HFF-Myc (cell line): ENCODE results near the gene GOT1.

Experiments used
- DNase-seq: peaks from one replicate; pipeline ENCODE4 v3.0.0-alpha.2; 2011; ENCODE audit warnings: low read depth; ENCODE audit errors: extremely low read depth
- H3K4me3 ChIP-seq: replicated peaks from 2 replicates; pipeline ENCODE4 v1.5.1; 2011; ENCODE audit warnings: low read depth, mild to moderate bottlenecking, control low read depth, low read length
- TF ChIP-seq, protein P1 (sequence below): IDR thresholded peaks from 2 replicates; pipeline ENCODE4 v1.5.1; 2012; ENCODE audit warnings: mild to moderate bottlenecking, low read depth, low read length, control low read depth; ENCODE audit errors: missing control alignments

GOT1 gene

DNA sequence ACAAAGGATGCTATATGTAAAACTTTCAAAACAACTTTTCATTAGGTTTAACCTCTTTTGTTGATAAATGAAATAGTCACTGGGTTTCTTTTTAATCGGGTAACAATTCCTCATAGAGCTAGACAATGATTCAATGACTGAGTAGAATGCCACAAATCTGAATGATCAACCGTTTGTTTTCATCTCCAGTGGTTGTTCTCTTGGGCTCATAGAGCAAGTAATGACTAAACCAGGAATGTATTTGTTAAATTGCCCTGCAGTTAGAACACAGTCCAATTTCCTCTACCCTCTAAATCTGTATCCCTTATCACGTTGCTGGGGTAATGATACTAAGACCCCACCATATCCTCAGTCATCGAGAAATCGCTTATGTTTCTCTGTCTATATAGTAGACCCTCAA is 61.3 kb downstream of the GOT1 start:
- TF ChIP-seq, protein P1, sequence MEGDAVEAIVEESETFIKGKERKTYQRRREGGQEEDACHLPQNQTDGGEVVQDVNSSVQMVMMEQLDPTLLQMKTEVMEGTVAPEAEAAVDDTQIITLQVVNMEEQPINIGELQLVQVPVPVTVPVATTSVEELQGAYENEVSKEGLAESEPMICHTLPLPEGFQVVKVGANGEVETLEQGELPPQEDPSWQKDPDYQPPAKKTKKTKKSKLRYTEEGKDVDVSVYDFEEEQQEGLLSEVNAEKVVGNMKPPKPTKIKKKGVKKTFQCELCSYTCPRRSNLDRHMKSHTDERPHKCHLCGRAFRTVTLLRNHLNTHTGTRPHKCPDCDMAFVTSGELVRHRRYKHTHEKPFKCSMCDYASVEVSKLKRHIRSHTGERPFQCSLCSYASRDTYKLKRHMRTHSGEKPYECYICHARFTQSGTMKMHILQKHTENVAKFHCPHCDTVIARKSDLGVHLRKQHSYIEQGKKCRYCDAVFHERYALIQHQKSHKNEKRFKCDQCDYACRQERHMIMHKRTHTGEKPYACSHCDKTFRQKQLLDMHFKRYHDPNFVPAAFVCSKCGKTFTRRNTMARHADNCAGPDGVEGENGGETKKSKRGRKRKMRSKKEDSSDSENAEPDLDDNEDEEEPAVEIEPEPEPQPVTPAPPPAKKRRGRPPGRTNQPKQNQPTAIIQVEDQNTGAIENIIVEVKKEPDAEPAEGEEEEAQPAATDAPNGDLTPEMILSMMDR, result no peak
- no peak for DNase-seq
- no peak overlapping the region for H3K4me3 ChIP-seq

DNA sequence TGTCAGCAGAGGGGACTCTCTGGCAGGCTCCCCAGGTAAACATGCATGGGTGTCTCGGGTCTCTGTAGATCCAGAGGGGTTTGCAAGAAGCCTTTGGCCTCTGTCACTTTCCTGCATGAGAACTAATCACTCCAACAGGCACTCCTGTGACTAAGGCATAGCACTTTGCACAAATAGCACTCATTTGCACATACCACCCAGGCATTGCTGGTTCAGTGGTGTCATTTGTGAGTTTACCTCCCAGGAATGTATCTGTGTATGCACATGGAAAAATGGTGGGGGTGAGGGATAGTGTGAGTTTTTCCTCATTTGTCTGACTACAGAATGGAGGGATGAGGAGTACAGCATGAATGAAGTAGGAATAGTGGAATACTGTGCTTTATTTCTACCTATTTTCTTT is 61.8 kb downstream of the GOT1 start:
- H3K4me3 ChIP-seq, result no peak overlapping the region
- no peak for DNase-seq
- TF ChIP-seq, protein P1, result no peak

DNA sequence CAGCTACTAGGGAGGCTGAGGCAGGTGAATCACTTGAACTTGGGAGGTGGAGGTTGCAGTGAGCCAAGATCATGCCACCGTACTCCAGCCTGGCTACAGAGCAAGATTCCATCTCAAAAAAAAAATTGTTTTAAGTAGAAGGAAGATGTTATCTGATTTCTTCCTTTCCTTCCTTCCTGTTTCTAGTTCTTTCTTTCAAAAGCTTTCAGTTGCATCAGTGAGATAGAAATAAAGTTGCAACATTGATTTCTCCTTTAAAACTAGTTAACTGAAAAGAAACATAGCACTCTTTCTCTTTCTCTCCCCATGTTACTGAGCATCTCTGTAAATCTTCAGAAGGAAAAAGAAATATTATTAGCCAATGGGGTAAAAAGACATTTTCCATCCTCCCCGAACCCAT is 63.8 kb downstream of the GOT1 start:
- TF ChIP-seq, protein P1, result no peak
- DNase-seq, result no peak

DNA sequence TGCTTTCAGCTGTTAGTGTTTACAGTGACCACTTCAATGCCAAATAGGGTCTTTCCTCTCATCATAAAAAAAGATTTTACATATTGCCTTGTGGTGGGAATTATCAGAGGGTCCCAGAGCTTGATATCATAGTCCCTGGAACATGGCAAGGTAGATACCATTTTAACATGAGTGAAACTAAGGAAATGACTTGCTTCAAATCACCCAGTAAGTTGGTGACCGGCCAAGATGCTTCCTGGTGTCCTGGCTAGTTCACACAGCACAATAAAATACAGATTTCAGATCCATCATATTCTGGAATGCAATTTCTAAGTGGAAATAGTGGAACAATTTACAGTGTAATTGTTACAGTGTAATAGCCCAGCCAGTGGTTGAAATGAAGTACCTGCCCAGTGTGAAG is 64.7 kb downstream of the GOT1 start:
- no peak for DNase-seq
- TF ChIP-seq, protein P1, result no peak
- H3K4me3 ChIP-seq, result no peak overlapping the region

More for the DNA sequence above, 63.8 kb downstream of the GOT1 start:
- H3K4me3 ChIP-seq, result no peak overlapping the region

DNA sequence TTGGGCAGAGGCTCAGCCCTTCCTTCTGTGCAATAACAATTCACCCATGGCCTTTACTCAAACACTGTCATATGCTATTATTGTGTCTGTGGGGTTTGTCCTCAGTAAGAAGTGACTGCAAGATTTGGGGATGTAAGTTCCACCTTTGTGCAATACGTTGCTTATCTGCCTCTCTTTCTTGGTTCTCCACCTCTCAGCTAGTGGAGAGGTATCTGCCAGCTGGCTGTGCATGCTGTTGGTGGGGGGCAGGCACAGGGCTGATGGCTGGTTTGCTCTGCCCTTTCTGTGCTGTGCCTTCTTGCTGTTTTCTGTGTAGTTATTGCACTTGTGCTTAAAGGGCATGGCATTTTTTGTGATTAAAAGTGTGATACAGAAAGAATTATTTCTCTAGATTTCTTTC is 65.1 kb downstream of the GOT1 start:
- TF ChIP-seq, protein P1, result no peak
- no peak for DNase-seq
- no peak overlapping the region for H3K4me3 ChIP-seq

DNA sequence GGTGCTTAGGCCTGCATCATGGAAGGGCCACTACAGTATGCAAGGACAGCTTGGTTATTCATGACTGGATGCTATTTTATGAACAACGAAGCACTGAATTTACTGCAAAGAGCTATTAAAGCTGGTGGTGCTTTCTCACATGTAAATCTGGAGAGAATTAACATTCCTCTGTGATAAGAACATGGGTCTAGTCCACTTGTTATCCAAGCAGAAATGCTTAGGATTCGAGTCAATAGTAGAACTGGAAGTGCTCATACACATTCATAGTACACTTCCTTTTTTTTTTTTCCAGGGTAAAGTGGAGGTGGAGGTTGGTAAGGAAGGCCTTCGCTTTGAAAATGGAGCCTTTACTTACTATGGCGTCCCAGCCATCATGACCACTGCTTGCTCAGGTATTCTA is 66.3 kb downstream of the GOT1 start:
- DNase-seq, result no peak

DNA sequence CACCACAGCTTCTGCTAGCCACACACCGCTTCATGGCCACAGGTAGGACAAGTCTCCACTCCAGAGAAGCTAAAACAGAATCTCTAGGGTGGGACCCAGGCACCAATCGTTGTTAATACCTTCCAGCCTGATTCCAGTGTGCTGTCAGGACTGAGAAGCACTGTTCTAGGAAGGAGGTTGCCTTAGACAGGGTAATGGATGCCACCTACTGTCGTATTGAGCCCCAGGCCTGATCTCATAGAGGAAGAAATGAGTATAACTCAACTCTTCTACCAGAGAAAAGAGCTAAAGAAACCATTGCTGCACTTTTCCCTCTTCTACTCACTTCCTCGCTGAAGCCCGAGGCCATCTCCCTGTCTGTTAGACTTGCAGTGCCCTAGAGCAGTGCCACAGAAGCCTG is 69.5 kb downstream of the GOT1 start:
- no peak overlapping the region for H3K4me3 ChIP-seq
- TF ChIP-seq, protein P1, result no peak
- DNase-seq, result no peak

More for the DNA sequence above, 66.3 kb downstream of the GOT1 start:
- no peak overlapping the region for H3K4me3 ChIP-seq
- TF ChIP-seq, protein P1, result no peak
